Measurements from ENCODE around the gene DNASE1L1.
A peak's percentile ranks its signal among the peaks of the same experiment; 100 is the strongest.
"Not testable (repeated sequence)": the region's sequence is repeated elsewhere in the genome, so short reads cannot be mapped to it uniquely, and the experiment has no call there.

DNASE1L1 gene

GRCh38 chrX:154403192-154403591, 5.9 kb downstream of the DNASE1L1 start:
- no peak for DNase-seq

GRCh38 chrX:154402622-154403127, 6.4 kb downstream of the DNASE1L1 start:
- DNase-seq, result no peak

- DNase-seq, result no peak
Measured at GRCh38 chrX:154401918-154402621, 7.0 kb downstream of the DNASE1L1 start.

- no peak for DNase-seq
Measured at GRCh38 chrX:154401045-154401799, 7.8 kb downstream of the DNASE1L1 start.

- not testable (repeated sequence) for DNase-seq
Measured at GRCh38 chrX:154400369-154400817, 8.7 kb downstream of the DNASE1L1 start.

GRCh38 chrX:154399527-154400368, 9.3 kb downstream of the DNASE1L1 start:
- DNase-seq, result no peak

GRCh38 chrX:154398668-154399526, 10.2 kb downstream of the DNASE1L1 start:
- DNase-seq, result peak; percentile 92

GRCh38 chrX:154397888-154398667, 11.0 kb downstream of the DNASE1L1 start, which contains the start of gene RPL10:
TSS of gene RPL10 (plus strand) at chrX:154398377. CDS start at chrX:154398520, 143 bp downstream.
- DNase-seq, result peak; percentile 97

- DNase-seq, result peak; percentile 84
Measured at GRCh38 chrX:154396973-154397887, 11.8 kb downstream of the DNASE1L1 start.

- DNase-seq, result not testable (repeated sequence)
Measured at GRCh38 chrX:154396363-154396762, 12.7 kb downstream of the DNASE1L1 start.

- not testable (repeated sequence) for DNase-seq
Measured at GRCh38 chrX:154389812-154390747, 19.0 kb downstream of the DNASE1L1 start.

GRCh38 chrX:154388649-154389048, 20.4 kb downstream of the DNASE1L1 start:
- not testable (repeated sequence) for DNase-seq

- DNase-seq, result not testable (repeated sequence)
Measured at GRCh38 chrX:154388094-154388493, 21.0 kb downstream of the DNASE1L1 start.

GRCh38 chrX:154384284-154384892, 24.7 kb downstream of the DNASE1L1 start:
- no peak for DNase-seq

- DNase-seq, result no peak
Measured at GRCh38 chrX:154383359-154384283, 25.4 kb downstream of the DNASE1L1 start.

- DNase-seq, result no peak
Measured at GRCh38 chrX:154382483-154383069, 26.5 kb downstream of the DNASE1L1 start.

GRCh38 chrX:154381271-154381670, 27.8 kb downstream of the DNASE1L1 start:
- no peak for DNase-seq

Measured in femur (tissue), 1 donor.